ENCODE measurements around the gene KRT82. TPM values are rescaled to one million over a fixed set of nuclear protein-coding genes. Genes with fewer than 3 reads are reported as not detected.

The KRT82 gene
- total RNA-seq (2014; rRNA removed; shearing (Covaris generic)) (not detected in 2 replicates), total RNA-seq (2022) (not detected in 2 replicates), Bru-seq, nascent RNA (not detected), BruChase-seq, experiment 1, labeled RNA remaining after a 6-hour chase (not detected), BruChase-seq, experiment 2, labeled RNA remaining after a 2-hour chase (not detected)
- long read RNA-seq: 0 reads

DNA sequence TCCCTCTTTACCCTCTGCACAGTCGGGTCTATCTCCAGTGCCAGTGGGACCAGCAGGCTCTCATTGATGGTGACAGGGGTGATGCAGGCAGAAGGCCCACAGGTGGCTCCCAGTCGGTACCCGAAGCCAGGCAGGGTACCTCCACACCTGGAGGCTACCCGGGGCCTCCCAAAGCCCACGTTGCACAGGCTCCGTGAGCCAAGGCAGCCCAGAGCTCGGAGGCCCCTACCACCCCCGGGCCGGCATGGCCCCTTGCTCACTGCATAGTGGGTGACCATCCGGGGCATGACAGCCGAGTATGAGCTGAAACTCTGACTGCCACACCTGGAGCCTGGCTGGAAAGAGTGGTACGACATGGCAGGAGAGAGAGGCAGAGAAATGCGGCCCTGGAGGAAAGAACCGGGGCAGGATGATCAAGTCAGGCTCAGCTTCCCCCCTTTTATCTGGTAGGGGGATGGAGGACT, at the start of gene KRT82:
KRT82 (minus strand) TSS at position 414 of the 464 bp plus-strand sequence; CDS start at position 356, 58 bp downstream.
- Histone ChIP-seq H3K4me2 (ENCODE audit: low read length) (no peak within 1 kb of the TSS), H3K79me2 (ENCODE audit: insufficient read depth, low read depth, low read length) (no peaks in the 10 kb centered on the region), H3K4me3 (ENCODE audit: low read depth, low read length, poor library complexity, severe bottlenecking) (no peak within 1 kb of the TSS), H3K9me3 (ENCODE audit: low read length) (no peaks in the 10 kb centered on the region), H4K20me1 (ENCODE audit: insufficient read depth, low read length) (no peaks in the 10 kb centered on the region), H3K36me3 (ENCODE audit: insufficient read depth, low read length) (no peaks in the 10 kb centered on the region), H3K9me2 (ENCODE audit: insufficient read depth, low read length) (no peaks in the 10 kb centered on the region), H3K4me1 (ENCODE audit: insufficient read depth, low read length, poor library complexity, severe bottlenecking) (no peaks in the 10 kb centered on the region), H3K27ac (ENCODE audit: low read depth, low read length, poor library complexity, severe bottlenecking) (no peak within 1 kb of the TSS), H2AFZ (ENCODE audit: low read length) (no peak within 1 kb of the TSS)
- no TSS peak for BruUV-seq (replicated peaks)
- POLR2A ChIA-PET: no interaction called here
- no peak for TF ChIP-seq EZH2phosphoT487 (IDR thresholded peaks at IDR 0.05; ENCODE audit: borderline replicate concordance, low read depth, low read length)
- TF ChIP-seq CTCF (conservative IDR thresholded peaks at IDR 0.05; ENCODE audit: low read length): no peak
- DNase-seq (ENCODE audit: low spot score): no peak
- CTCF ChIA-PET (ENCODE audit: unreplicated experiment): no interaction called here
- intact Hi-C loops (cut with micrococcal nuclease; ENCODE audit: unreplicated experiment): no loop called here

DNA sequence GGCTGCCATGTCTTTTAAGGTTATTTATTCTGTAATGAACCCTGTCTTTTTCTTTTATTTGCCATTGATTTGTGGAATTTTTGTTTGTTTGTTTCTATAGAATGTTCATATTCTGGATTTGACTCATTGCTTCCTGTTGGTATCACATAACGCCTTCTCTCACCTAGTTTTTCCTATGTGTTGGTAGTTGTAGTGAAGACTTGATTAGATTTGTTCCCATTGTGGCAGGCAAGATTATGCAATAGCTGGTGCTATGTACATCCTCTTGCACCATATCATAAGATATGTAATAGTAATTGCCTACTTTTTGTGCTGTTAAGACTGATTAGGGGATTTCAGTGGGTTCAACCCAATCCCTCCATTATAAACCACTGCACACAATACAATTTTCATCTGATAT, 49.7 kb upstream of the KRT82 start:
- no peaks in the 10 kb centered on the region for H3K4me1 ChIP-seq (ENCODE audit: insufficient read depth, low read length, poor library complexity, severe bottlenecking)
- CTCF ChIA-PET (ENCODE audit: unreplicated experiment): no interaction called here
- H3K79me2 ChIP-seq (ENCODE audit: insufficient read depth, low read depth, low read length): no peaks in the 10 kb centered on the region
- intact Hi-C loops (cut with micrococcal nuclease; ENCODE audit: unreplicated experiment): no loop called here
- POLR2A ChIA-PET: no interaction called here
- H3K9me2 ChIP-seq (ENCODE audit: insufficient read depth, low read length): no peaks in the 10 kb centered on the region
- no TSS peak for BruUV-seq (replicated peaks)
- H2AFZ ChIP-seq (ENCODE audit: low read length): no peak overlapping the region
- no peaks in the 10 kb centered on the region for H4K20me1 ChIP-seq (ENCODE audit: insufficient read depth, low read length)
- TF ChIP-seq CTCF (conservative IDR thresholded peaks at IDR 0.05; ENCODE audit: low read length) (no peak), EZH2phosphoT487 (IDR thresholded peaks at IDR 0.05; ENCODE audit: borderline replicate concordance, low read depth, low read length) (no peak)
- H3K36me3 ChIP-seq (ENCODE audit: insufficient read depth, low read length): no peaks in the 10 kb centered on the region
- H3K27ac ChIP-seq (ENCODE audit: low read depth, low read length, poor library complexity, severe bottlenecking): no peak overlapping the region
- DNase-seq (ENCODE audit: low spot score): no peak
- H3K4me3 ChIP-seq (ENCODE audit: low read depth, low read length, poor library complexity, severe bottlenecking): no peak overlapping the region
- no peaks in the 10 kb centered on the region for H3K9me3 ChIP-seq (ENCODE audit: low read length)
- no peak overlapping the region for H3K4me2 ChIP-seq (ENCODE audit: low read length)

DNA sequence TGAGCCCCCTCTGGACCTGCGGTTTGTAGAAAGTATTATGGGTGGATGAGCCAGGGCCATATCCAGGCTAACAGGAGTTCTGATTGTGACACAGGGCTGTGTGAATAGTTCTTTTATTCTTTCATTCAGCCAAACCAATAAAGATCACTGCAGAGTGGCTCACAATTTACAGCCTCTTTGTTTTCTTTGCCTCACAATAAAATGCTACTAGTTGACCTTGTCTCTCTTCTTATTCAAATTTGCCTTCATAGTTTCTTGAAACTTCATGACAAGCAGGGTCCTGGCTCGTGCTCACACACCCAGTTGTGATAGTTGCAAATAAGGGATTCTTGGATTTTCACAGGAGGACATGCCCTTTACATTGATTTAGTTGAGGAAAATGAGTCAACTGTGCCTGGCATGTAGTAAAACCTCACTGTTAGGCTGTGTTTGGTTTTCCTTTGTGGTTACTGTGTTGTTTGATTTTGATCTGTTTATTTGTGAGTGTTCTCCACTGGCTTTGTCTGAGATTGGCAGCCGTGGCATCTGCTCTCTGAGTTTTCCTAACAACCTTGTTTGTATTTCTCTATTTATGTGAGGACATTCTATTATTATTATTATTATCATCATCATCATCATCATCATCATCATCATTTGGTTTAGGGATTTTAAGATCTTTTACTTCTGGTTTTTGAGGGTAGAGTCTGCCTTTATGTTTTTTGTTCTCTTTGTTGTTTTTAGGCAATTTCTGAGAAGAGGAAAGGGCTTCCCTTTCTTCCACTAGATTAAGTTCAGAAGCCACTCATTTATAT, 48.5 kb upstream of the KRT82 start:
- H3K4me2 ChIP-seq (ENCODE audit: low read length): no peak overlapping the region
- no peaks in the 10 kb centered on the region for H3K79me2 ChIP-seq (ENCODE audit: insufficient read depth, low read depth, low read length)
- H3K9me2 ChIP-seq (ENCODE audit: insufficient read depth, low read length): no peaks in the 10 kb centered on the region
- H3K9me3 ChIP-seq (ENCODE audit: low read length): no peaks in the 10 kb centered on the region
- H3K4me3 ChIP-seq (ENCODE audit: low read depth, low read length, poor library complexity, severe bottlenecking): no peak overlapping the region
- no peak for TF ChIP-seq EZH2phosphoT487 (IDR thresholded peaks at IDR 0.05; ENCODE audit: borderline replicate concordance, low read depth, low read length)
- TF ChIP-seq CTCF (conservative IDR thresholded peaks at IDR 0.05; ENCODE audit: low read length): no peak
- POLR2A ChIA-PET: no interaction called here
- no peak overlapping the region for H2AFZ ChIP-seq (ENCODE audit: low read length)
- H3K27ac ChIP-seq (ENCODE audit: low read depth, low read length, poor library complexity, severe bottlenecking): no peak overlapping the region
- H3K36me3 ChIP-seq (ENCODE audit: insufficient read depth, low read length): no peaks in the 10 kb centered on the region
- no peaks in the 10 kb centered on the region for H4K20me1 ChIP-seq (ENCODE audit: insufficient read depth, low read length)
- no peaks in the 10 kb centered on the region for H3K4me1 ChIP-seq (ENCODE audit: insufficient read depth, low read length, poor library complexity, severe bottlenecking)
- no peak for DNase-seq (ENCODE audit: low spot score)
- no TSS peak for BruUV-seq (replicated peaks)
- intact Hi-C loops (cut with micrococcal nuclease; ENCODE audit: unreplicated experiment): no loop called here
- CTCF ChIA-PET (ENCODE audit: unreplicated experiment): no interaction called here
